22Rv1 (cell line): ENCODE results near the gene COL27A1.

Source experiments
- ZFX ChIP-seq: fragments of 450-650 bp; IDR thresholded peaks from 2 replicates; pipeline ENCODE4 v1.6.1; 2017; ENCODE audit warnings: antibody characterized with exemption, borderline replicate concordance
- TF ChIP-seq, protein P1 (sequence below): fragments of 450-650 bp; IDR thresholded peaks from 2 replicates; pipeline ENCODE4 v1.5.1; 2017; ENCODE audit warnings: mild to moderate bottlenecking

DNA sequence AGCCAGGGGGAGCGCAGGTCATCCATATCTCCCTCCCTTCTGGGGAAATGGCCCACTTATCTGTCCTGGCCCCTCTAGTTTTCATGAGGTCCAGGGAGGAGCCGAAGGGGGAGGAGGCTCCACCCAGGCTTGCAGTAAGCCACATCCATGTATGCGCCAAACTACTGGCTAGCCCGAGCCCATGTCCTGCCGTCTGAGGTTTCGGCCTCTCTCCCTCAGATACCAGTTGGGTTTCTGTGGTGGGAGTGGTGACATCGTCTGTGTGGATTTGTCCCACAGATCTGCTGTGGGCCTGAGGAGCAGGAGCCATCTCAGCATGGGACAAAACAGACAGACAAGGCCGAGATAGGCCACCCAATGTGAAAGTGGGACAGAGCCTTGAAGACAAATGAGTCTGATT, 89.2 kb downstream of the COL27A1 start:
- TF ChIP-seq, protein P1, sequence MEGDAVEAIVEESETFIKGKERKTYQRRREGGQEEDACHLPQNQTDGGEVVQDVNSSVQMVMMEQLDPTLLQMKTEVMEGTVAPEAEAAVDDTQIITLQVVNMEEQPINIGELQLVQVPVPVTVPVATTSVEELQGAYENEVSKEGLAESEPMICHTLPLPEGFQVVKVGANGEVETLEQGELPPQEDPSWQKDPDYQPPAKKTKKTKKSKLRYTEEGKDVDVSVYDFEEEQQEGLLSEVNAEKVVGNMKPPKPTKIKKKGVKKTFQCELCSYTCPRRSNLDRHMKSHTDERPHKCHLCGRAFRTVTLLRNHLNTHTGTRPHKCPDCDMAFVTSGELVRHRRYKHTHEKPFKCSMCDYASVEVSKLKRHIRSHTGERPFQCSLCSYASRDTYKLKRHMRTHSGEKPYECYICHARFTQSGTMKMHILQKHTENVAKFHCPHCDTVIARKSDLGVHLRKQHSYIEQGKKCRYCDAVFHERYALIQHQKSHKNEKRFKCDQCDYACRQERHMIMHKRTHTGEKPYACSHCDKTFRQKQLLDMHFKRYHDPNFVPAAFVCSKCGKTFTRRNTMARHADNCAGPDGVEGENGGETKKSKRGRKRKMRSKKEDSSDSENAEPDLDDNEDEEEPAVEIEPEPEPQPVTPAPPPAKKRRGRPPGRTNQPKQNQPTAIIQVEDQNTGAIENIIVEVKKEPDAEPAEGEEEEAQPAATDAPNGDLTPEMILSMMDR: no peak
- no peak for TF ChIP-seq ZFX
